ENCODE measurements around the gene XK. TPM values are rescaled to one million over a fixed set of nuclear protein-coding genes. Genes with fewer than 3 reads are reported as not detected.
A peak's percentile ranks its signal among the peaks of the same experiment; 100 is the strongest.

Gene XK
- polyA plus RNA-seq, 1 donor = 12.3 TPM

- WGBS (ENCODE audit: insufficient coverage, low lambda C conversion rate) = 90% methylated on average over 2 of the region's 8 CpGs
- Histone ChIP-seq H3K27me3 (ENCODE audit: control insufficient read depth, insufficient read depth, low read length) (no peaks in the 10 kb centered on the region), H3K9me3 (ENCODE audit: control insufficient read depth, low read depth, low read length) (no peaks in the 10 kb centered on the region), H3K4me1 (ENCODE audit: control insufficient read depth, insufficient read depth, low read length) (no peaks in the 10 kb centered on the region), H3K4me3 (ENCODE audit: low read length) (no peak overlapping the region), H3K36me3 (ENCODE audit: control insufficient read depth, insufficient read depth, low read length) (no peaks in the 10 kb centered on the region), H3K27ac (ENCODE audit: low read length) (no peak overlapping the region)
- DNase-seq = no peak
These were observed 32.9 kb upstream of the XK start for GRCh38 chrX:37652589-37653231.

DNA sequence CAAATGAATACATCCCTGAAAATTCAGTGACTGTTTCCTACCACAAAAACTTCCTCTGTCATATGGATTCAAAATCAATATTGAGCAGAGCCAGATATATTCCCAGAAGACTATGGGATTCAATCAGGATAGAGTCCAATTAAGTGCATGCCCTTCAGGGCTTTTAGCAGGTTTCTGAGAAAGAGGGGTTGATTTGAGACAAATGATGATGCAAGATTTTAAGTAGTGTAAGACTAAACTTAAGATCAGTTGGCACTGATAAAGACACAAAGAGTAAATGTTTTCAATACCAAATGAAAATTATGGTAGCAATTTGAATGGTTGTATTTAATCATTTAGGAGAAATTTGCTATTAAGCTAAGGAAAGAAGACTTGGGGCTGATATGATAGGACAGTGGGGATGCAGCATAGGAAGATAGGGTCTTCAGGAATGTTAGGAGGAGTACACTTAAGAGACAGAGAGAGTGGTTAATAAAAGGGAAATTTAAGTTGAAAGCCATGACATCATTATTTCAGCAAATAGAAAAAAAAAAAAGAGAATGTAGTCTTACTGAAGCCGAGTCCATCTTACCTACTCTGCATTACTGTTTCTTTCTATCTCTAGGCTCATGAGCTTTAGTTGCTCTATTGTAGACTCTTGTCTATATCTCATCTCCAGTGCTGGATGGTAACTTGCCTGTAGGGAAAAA is 32.0 kb upstream of the XK start:
- H3K27me3 ChIP-seq (ENCODE audit: control insufficient read depth, insufficient read depth, low read length) = no peaks in the 10 kb centered on the region
- H3K4me1 ChIP-seq (ENCODE audit: control insufficient read depth, insufficient read depth, low read length) = no peaks in the 10 kb centered on the region
- no peak overlapping the region for H3K4me3 ChIP-seq (ENCODE audit: low read length)
- H3K9me3 ChIP-seq (ENCODE audit: control insufficient read depth, low read depth, low read length) = no peaks in the 10 kb centered on the region
- H3K36me3 ChIP-seq (ENCODE audit: control insufficient read depth, insufficient read depth, low read length) = no peaks in the 10 kb centered on the region
- no peak overlapping the region for H3K27ac ChIP-seq (ENCODE audit: low read length)
- no CpG with 5 or more reads among the region's 1 CpG for WGBS (ENCODE audit: insufficient coverage, low lambda C conversion rate)
- DNase-seq = no peak

- Histone ChIP-seq H3K9me3 (ENCODE audit: control insufficient read depth, low read depth, low read length) (no peaks in the 10 kb centered on the region), H3K4me1 (ENCODE audit: control insufficient read depth, insufficient read depth, low read length) (no peaks in the 10 kb centered on the region), H3K36me3 (ENCODE audit: control insufficient read depth, insufficient read depth, low read length) (no peaks in the 10 kb centered on the region), H3K27me3 (ENCODE audit: control insufficient read depth, insufficient read depth, low read length) (no peaks in the 10 kb centered on the region), H3K4me3 (ENCODE audit: low read length) (no peak overlapping the region), H3K27ac (ENCODE audit: low read length) (no peak overlapping the region)
- no peak for DNase-seq
- no CpG with 5 or more reads among the region's 4 CpGs for WGBS (ENCODE audit: insufficient coverage, low lambda C conversion rate)
These were observed 27.1 kb upstream of the XK start for GRCh38 chrX:37658343-37659030.

- Histone ChIP-seq H3K27me3 (ENCODE audit: control insufficient read depth, insufficient read depth, low read length) (no peaks in the 10 kb centered on the region), H3K27ac (ENCODE audit: low read length) (no peak overlapping the region), H3K9me3 (ENCODE audit: control insufficient read depth, low read depth, low read length) (no peaks in the 10 kb centered on the region), H3K4me1 (ENCODE audit: control insufficient read depth, insufficient read depth, low read length) (no peaks in the 10 kb centered on the region), H3K4me3 (ENCODE audit: low read length) (no peak overlapping the region), H3K36me3 (ENCODE audit: control insufficient read depth, insufficient read depth, low read length) (no peaks in the 10 kb centered on the region)
- DNase-seq = no peak
- no CpG with 5 or more reads among the region's 1 CpG for WGBS (ENCODE audit: insufficient coverage, low lambda C conversion rate)
These were observed 26.5 kb upstream of the XK start for GRCh38 chrX:37659047-37659446.

DNA sequence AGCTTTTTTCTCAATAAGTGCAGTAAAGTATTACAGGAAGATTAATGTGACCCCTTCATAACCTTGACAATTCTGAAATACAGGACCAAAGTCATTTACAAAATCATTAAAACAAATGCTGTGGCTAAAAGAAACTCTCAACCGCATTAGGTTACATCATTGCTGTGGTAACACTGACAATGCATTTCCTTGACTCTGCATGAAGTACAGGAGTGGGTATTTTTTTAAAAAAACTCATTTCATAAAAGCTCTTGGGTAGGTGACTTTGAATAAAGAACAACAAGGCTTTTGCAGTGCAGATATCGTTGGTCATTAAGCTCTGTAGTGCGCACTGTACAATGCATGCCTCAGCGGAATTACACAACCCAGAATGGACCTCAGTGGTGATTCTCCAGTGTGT is 23.4 kb upstream of the XK start:
- no peak for DNase-seq
- WGBS (ENCODE audit: insufficient coverage, low lambda C conversion rate) = no CpG with 5 or more reads among the region's 4 CpGs
- H3K9me3 ChIP-seq (ENCODE audit: control insufficient read depth, low read depth, low read length) = no peaks in the 10 kb centered on the region
- no peaks in the 10 kb centered on the region for H3K27me3 ChIP-seq (ENCODE audit: control insufficient read depth, insufficient read depth, low read length)
- no peaks in the 10 kb centered on the region for H3K4me1 ChIP-seq (ENCODE audit: control insufficient read depth, insufficient read depth, low read length)
- H3K36me3 ChIP-seq (ENCODE audit: control insufficient read depth, insufficient read depth, low read length) = no peaks in the 10 kb centered on the region
- no peak overlapping the region for H3K4me3 ChIP-seq (ENCODE audit: low read length)
- H3K27ac ChIP-seq (ENCODE audit: low read length) = no peak overlapping the region

GRCh38 chrX:37666516-37666915 is 19.1 kb upstream of the XK start:
- Histone ChIP-seq H3K4me3 (ENCODE audit: low read length) (no peak overlapping the region), H3K27me3 (ENCODE audit: control insufficient read depth, insufficient read depth, low read length) (no peaks in the 10 kb centered on the region), H3K36me3 (ENCODE audit: control insufficient read depth, insufficient read depth, low read length) (no peaks in the 10 kb centered on the region), H3K27ac (ENCODE audit: low read length) (no peak overlapping the region), H3K9me3 (ENCODE audit: control insufficient read depth, low read depth, low read length) (no peaks in the 10 kb centered on the region), H3K4me1 (ENCODE audit: control insufficient read depth, insufficient read depth, low read length) (no peaks in the 10 kb centered on the region)
- peak in 1 of 2 donors; percentile 6 for DNase-seq

GRCh38 chrX:37667141-37667540 is 18.4 kb upstream of the XK start:
- Histone ChIP-seq H3K36me3 (ENCODE audit: control insufficient read depth, insufficient read depth, low read length) (no peaks in the 10 kb centered on the region), H3K4me3 (ENCODE audit: low read length) (no peak overlapping the region), H3K4me1 (ENCODE audit: control insufficient read depth, insufficient read depth, low read length) (no peaks in the 10 kb centered on the region), H3K9me3 (ENCODE audit: control insufficient read depth, low read depth, low read length) (no peaks in the 10 kb centered on the region), H3K27me3 (ENCODE audit: control insufficient read depth, insufficient read depth, low read length) (no peaks in the 10 kb centered on the region), H3K27ac (ENCODE audit: low read length) (no peak overlapping the region)
- no CpG with 5 or more reads among the region's 6 CpGs for WGBS (ENCODE audit: insufficient coverage, low lambda C conversion rate)
- peak in 1 of 2 donors; percentile 48 for DNase-seq

DNA sequence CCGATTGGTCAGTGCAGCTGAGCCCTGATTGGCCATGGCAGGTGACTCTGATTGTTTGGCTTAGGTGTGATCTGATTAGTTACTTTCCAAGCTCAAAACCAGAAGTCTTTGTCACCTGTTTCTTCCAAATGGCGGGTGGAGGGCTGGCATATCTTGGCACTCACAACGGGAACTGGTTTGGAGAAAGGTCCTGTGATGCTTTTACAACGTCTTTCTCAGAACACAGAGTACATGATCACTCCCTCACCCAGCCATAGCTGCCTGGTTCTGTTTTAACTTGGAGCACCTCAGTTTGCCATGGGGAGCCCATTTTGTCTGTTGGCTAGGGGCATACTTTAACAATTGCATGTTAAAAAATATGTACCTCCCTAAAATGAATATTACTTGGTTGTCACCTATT is 13.0 kb upstream of the XK start:
- Histone ChIP-seq H3K9me3 (ENCODE audit: control insufficient read depth, low read depth, low read length) (no peaks in the 10 kb centered on the region), H3K4me1 (ENCODE audit: control insufficient read depth, insufficient read depth, low read length) (peaks cover 2% of the 10 kb centered on the region), H3K36me3 (ENCODE audit: control insufficient read depth, insufficient read depth, low read length) (no peaks in the 10 kb centered on the region), H3K27ac (ENCODE audit: low read length) (no peak overlapping the region), H3K4me3 (ENCODE audit: low read length) (no peak overlapping the region), H3K27me3 (ENCODE audit: control insufficient read depth, insufficient read depth, low read length) (no peaks in the 10 kb centered on the region)
- no peak for DNase-seq
- WGBS (ENCODE audit: insufficient coverage, low lambda C conversion rate) = no CpG with 5 or more reads among the region's 4 CpGs

GRCh38 chrX:37676811-37677210 is 8.8 kb upstream of the XK start:
- H3K27me3 ChIP-seq (ENCODE audit: control insufficient read depth, insufficient read depth, low read length) = no peaks in the 10 kb centered on the region
- H3K4me1 ChIP-seq (ENCODE audit: control insufficient read depth, insufficient read depth, low read length) = peaks cover 19% of the 10 kb centered on the region
- no peak for DNase-seq
- H3K4me3 ChIP-seq (ENCODE audit: low read length) = no peak overlapping the region
- H3K9me3 ChIP-seq (ENCODE audit: control insufficient read depth, low read depth, low read length) = no peaks in the 10 kb centered on the region
- H3K36me3 ChIP-seq (ENCODE audit: control insufficient read depth, insufficient read depth, low read length) = no peaks in the 10 kb centered on the region
- H3K27ac ChIP-seq (ENCODE audit: low read length) = no peak overlapping the region

DNA sequence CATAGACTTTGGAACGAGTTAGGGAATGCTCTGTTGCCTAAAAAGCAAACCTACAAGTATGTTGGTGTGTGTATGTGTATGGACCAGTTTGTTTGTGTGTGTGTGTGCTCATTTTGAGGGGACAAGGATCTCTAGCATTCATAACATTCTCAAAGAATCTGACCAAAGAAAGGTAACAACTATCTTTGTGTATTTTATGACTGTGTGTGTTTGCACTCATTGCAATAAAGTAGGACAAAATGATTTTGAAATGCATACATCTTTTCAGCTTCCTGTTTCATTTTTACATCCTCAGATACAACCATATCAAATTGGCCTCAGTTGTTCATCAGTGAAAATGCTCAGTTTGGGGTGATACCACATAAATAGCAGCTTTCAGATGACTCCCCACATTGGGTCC is 8.3 kb upstream of the XK start:
- Histone ChIP-seq H3K27ac (ENCODE audit: low read length) (no peak overlapping the region), H3K4me3 (ENCODE audit: low read length) (no peak overlapping the region), H3K27me3 (ENCODE audit: control insufficient read depth, insufficient read depth, low read length) (no peaks in the 10 kb centered on the region), H3K4me1 (ENCODE audit: control insufficient read depth, insufficient read depth, low read length) (peaks cover 19% of the 10 kb centered on the region), H3K36me3 (ENCODE audit: control insufficient read depth, insufficient read depth, low read length) (no peaks in the 10 kb centered on the region), H3K9me3 (ENCODE audit: control insufficient read depth, low read depth, low read length) (no peaks in the 10 kb centered on the region)
- peak in 1 of 2 donors; percentile 3 for DNase-seq
- no CpG with 5 or more reads among the region's 1 CpG for WGBS (ENCODE audit: insufficient coverage, low lambda C conversion rate)
